ENCODE results near the gene FGD3.

FGD3 gene

DNA sequence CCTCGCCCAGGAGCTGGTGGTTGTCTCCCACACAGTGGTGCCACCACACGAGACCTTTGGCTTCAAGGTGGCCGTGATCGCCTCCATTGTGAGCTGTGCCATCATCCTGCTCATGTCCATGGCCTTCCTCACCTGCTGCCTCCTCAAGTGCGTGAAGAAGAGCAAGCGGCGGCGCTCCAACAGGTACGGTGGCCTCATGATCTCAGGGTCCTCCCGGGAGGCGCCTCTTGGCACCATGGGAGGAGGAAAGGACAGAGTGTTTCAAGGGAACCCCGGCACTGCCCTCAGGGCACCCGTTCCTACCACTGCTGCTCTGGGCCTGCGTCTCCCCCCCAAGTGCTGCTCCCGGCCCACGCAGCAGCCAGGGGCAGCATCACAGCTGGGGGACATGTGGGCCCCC, 130.5 kb downstream of the FGD3 start:
- POLR2A ChIA-PET = no interaction called here
- no peak for DNase-seq (ENCODE audit: low read depth, low spot score)
- CTCF ChIA-PET = no interaction called here
- no peak overlapping the region for H3K4me3 ChIP-seq (ENCODE audit: low read depth, low read length)
- TF ChIP-seq, protein P1, sequence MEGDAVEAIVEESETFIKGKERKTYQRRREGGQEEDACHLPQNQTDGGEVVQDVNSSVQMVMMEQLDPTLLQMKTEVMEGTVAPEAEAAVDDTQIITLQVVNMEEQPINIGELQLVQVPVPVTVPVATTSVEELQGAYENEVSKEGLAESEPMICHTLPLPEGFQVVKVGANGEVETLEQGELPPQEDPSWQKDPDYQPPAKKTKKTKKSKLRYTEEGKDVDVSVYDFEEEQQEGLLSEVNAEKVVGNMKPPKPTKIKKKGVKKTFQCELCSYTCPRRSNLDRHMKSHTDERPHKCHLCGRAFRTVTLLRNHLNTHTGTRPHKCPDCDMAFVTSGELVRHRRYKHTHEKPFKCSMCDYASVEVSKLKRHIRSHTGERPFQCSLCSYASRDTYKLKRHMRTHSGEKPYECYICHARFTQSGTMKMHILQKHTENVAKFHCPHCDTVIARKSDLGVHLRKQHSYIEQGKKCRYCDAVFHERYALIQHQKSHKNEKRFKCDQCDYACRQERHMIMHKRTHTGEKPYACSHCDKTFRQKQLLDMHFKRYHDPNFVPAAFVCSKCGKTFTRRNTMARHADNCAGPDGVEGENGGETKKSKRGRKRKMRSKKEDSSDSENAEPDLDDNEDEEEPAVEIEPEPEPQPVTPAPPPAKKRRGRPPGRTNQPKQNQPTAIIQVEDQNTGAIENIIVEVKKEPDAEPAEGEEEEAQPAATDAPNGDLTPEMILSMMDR (IDR thresholded peaks at IDR 0.05; ENCODE audit: insufficient read depth, low read length, missing control alignments) = no peak

DNA sequence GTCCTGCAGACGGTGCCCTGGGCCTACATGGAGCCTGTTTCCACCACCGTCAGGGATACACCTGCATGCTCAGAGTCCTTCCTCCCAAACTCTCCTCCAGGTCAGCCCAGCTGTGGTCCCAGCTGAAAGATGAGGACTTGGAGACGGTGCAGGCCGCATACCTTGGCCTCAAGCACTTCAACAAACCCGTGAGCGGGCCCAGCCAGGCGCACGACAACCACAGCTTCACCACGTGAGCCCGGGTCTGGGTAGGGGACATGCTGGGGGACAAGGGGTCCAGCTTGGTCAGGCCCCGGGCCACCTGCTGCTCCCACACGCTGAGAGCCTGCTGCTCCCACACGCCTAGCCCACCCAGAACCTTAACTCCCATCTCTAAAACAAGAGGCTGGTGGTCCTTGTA, 132.0 kb downstream of the FGD3 start:
- POLR2A ChIA-PET = no interaction called here
- DNase-seq (ENCODE audit: low read depth, low spot score) = no peak
- CTCF ChIA-PET = no interaction called here
- H3K4me3 ChIP-seq (ENCODE audit: low read depth, low read length) = no peak overlapping the region
- TF ChIP-seq, protein P1 (IDR thresholded peaks at IDR 0.05; ENCODE audit: insufficient read depth, low read length, missing control alignments) = no peak

DNA sequence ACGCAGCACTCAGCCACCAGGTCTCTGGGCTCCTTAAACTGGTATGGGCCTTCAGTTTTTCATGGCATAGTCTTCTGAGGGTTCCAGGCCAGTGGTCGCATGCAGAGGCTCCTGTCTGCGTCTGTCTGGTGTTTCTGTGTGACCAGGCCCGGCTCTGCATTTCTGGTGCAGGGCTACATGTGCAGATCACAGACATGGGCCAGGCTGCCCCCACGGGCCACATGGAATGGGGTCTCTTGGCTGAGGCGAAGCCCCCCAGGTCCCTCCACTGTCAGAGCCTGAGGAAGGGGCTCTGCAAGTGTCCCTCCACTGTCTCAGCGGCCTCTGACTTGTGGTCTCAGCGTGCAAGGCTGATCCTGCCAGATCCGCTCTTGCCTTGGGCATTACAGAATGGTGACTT, 133.1 kb downstream of the FGD3 start:
- no peak for DNase-seq (ENCODE audit: low read depth, low spot score)
- H3K4me3 ChIP-seq (ENCODE audit: low read depth, low read length) = no peak overlapping the region
- TF ChIP-seq, protein P1 (IDR thresholded peaks at IDR 0.05; ENCODE audit: insufficient read depth, low read length, missing control alignments) = no peak
- ChIA-PET POLR2A (no interaction called here), CTCF (no interaction called here)

DNA sequence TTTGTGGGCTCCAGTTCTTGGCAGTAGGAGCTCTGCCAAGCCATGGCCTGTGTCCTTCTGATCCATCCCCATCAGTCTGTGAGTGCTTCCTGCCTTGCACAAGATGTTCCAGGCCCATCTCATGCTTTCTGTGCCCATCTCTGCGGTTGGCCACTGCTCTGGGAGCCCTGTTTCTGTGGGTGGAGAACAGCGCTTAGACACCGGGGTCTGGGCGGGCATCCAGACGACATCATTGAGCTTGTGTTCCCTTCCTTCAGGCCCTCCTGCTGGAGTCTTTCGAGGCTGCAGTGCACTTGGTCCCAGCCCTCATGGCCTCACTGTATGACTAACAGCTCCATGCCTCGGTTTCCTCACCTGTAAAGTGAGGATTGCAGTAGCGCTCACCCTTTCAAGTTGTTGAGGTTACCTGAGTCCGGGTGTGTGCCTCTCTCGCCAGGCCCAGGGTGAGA, 133.8 kb downstream of the FGD3 start:
- ChIA-PET CTCF (interaction anchor here (1.6 kb wide), 1 partner anchor 10 kb away, joined by 3 read pairs; no protein-coding TSS in a partner anchor), POLR2A (no interaction called here)
- TF ChIP-seq, protein P1 (IDR thresholded peaks at IDR 0.05; ENCODE audit: insufficient read depth, low read length, missing control alignments) = no peak
- DNase-seq (ENCODE audit: low read depth, low spot score) = no peak
- H3K4me3 ChIP-seq (ENCODE audit: low read depth, low read length) = no peak overlapping the region

DNA sequence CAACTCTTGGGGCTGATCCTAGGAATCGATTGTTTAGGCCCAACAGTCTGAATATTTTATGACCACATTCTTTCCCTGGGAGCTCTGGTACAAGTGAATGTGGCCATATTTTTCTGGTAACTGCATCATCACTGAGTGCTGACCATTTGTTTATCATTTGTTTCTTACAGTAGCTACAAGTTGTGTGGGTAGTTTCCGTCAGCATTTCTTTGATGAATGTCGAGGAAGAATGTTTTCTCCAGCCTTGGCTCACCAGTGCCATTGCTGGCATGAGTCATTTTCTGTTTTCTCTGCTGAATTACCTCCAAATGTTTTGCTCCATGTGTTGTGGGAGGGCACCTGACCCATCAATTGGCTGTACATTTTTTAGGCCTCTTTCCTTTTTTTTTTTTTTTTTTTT, 134.6 kb downstream of the FGD3 start:
- ChIA-PET CTCF (interaction anchor here (1.6 kb wide), 1 partner anchor 11 kb away, joined by 3 read pairs; no protein-coding TSS in a partner anchor), POLR2A (no interaction called here)
- DNase-seq (ENCODE audit: low read depth, low spot score) = no peak
- TF ChIP-seq, protein P1 (IDR thresholded peaks at IDR 0.05; ENCODE audit: insufficient read depth, low read length, missing control alignments) = no peak
- H3K4me3 ChIP-seq (ENCODE audit: low read depth, low read length) = no peak overlapping the region

DNA sequence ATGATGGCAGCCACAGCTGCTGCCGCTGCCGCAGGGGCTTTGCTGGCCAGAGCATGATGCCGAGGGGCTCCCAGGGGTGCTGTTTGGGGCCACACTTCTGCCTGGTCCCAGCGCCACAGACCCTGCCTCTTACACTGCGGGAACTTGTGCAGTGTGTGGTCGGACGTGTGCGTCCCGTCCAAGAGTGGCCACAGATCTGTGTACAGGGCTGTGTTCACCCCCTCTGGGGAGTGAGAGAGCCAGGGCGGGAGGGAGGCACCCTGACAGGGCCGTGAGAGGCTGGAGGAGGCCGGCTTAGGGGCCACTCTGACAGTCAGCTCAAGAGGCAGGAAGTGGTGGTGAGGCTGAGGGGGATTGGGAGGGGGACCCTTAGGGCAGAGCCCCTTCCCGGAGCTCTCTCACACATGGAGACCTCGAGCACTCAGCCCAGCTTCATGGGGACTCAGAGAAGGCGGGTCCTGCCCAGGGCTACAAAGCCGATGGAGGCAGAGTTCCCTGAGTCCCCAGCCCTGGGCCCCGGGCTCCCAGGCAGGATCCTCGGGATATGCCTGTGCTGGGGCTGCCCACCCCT, 135.6 kb downstream of the FGD3 start:
- ChIA-PET POLR2A (no interaction called here), CTCF (interaction anchor here (1.6 kb wide), 1 partner anchor 12 kb away, joined by 3 read pairs; no protein-coding TSS in a partner anchor)
- H3K4me3 ChIP-seq (ENCODE audit: low read depth, low read length) = no peak overlapping the region
- TF ChIP-seq, protein P1 (IDR thresholded peaks at IDR 0.05; ENCODE audit: insufficient read depth, low read length, missing control alignments) = no peak
- no peak for DNase-seq (ENCODE audit: low read depth, low spot score)
